Measurements from ENCODE around the gene HTR2A.

HTR2A gene

GRCh38 chr13:46858776-46859175 lies 38.1 kb downstream of the HTR2A start:
- H3K9me3 ChIP-seq (replicated peaks in 1 of 11): peaks cover 0 to 3% (median 0%) of the 10 kb centered on the region in 11 experiments; a peak in 1 of 22 replicates
- TF ChIP-seq Cebpa-rat (IDR thresholded peaks at IDR 0.05): no peak
- no peak overlapping the region for H3K4me2 ChIP-seq
- H4K20me1 ChIP-seq: no peaks in the 10 kb centered on the region
- H3K27ac ChIP-seq: no peak overlapping the region
- no peak overlapping the region for H3K4me3 ChIP-seq
- H3K9ac ChIP-seq: no peak overlapping the region
- no peaks in the 10 kb centered on the region for H3K36me3 ChIP-seq
- peaks cover 9 to 19% (median 15%) of the 10 kb centered on the region in 10 experiments for H3K4me1 ChIP-seq
- H3K27me3 ChIP-seq: no peaks in the 10 kb centered on the region

GRCh38 chr13:46858163-46858562 lies 38.7 kb downstream of the HTR2A start:
- H3K4me3 ChIP-seq: no peak overlapping the region
- no peak overlapping the region for H3K4me2 ChIP-seq
- no peaks in the 10 kb centered on the region for H3K36me3 ChIP-seq
- no peak overlapping the region for H3K9ac ChIP-seq
- peaks cover 0 to 3% (median 0%) of the 10 kb centered on the region in 11 experiments; a peak in 1 of 22 replicates for H3K9me3 ChIP-seq (replicated peaks in 1 of 11)
- no peaks in the 10 kb centered on the region for H4K20me1 ChIP-seq
- TF ChIP-seq Cebpa-rat (IDR thresholded peaks at IDR 0.05): no peak
- H3K4me1 ChIP-seq: peaks cover 9 to 19% (median 15%) of the 10 kb centered on the region in 10 experiments
- no peaks in the 10 kb centered on the region for H3K27me3 ChIP-seq
- H3K27ac ChIP-seq: no peak overlapping the region

- Histone ChIP-seq H3K27me3 (no peaks in the 10 kb centered on the region), H3K9ac (no peak overlapping the region), H3K27ac (no peak overlapping the region), H3K4me1 (peaks cover 0 to 7% (median 0%) of the 10 kb centered on the region in 10 experiments; a peak in 3 of 20 replicates), H3K9me3 (replicated peaks in 1 of 11) (peaks cover 0 to 3% (median 0%) of the 10 kb centered on the region in 11 experiments; a peak in 1 of 22 replicates), H3K4me2 (peak overlapping the region in 4 of 11 experiments; percentile 6 to 30 (median 14); a peak in 2 of 22 replicates), H3K36me3 (no peaks in the 10 kb centered on the region), H4K20me1 (no peaks in the 10 kb centered on the region), H3K4me3 (no peak overlapping the region)
- no peak for TF ChIP-seq Cebpa-rat (IDR thresholded peaks at IDR 0.05)
Observed at GRCh38 chr13:46855664-46856063, 41.2 kb downstream of the HTR2A start.

- Histone ChIP-seq H3K36me3 (no peaks in the 10 kb centered on the region), H3K4me2 (peak overlapping the region in 4 of 11 experiments; percentile 6 to 30 (median 14); a peak in 2 of 22 replicates), H3K27ac (peak overlapping the region in 1 of 11 experiments; percentile 30; a peak in 1 of 22 replicates), H3K9ac (no peak overlapping the region), H3K27me3 (no peaks in the 10 kb centered on the region), H3K4me3 (no peak overlapping the region), H3K9me3 (replicated peaks in 1 of 11) (peaks cover 0 to 3% (median 0%) of the 10 kb centered on the region in 11 experiments; a peak in 1 of 22 replicates), H4K20me1 (no peaks in the 10 kb centered on the region), H3K4me1 (peaks cover 0 to 7% (median 0%) of the 10 kb centered on the region in 10 experiments; a peak in 3 of 20 replicates)
- TF ChIP-seq Cebpa-rat (IDR thresholded peaks at IDR 0.05): no peak
Observed at GRCh38 chr13:46855166-46855565, 41.7 kb downstream of the HTR2A start.

DNA sequence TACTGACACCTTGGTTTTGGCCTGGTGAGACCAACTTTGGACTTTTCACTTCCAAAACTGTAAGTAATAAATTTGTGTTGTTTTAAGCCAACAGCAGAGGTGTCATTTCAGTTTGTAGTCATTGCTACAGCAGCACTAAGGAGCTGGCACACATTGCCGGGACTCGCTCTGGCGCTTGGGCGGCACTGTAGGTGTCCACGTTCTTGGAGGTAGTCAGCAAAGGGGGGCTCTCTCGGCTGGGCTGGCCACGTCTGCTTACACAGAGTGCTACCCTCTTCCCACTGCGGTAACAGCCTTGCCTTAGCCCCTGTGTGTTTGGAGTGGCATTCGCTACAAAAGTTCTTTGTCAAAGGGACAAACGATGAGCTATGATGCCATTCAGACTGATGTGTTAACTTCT lies 44.7 kb downstream of the HTR2A start:
- no peak for TF ChIP-seq Cebpa-rat (IDR thresholded peaks at IDR 0.05)
- H3K27me3 ChIP-seq: no peaks in the 10 kb centered on the region
- no peak overlapping the region for H3K27ac ChIP-seq

DNA sequence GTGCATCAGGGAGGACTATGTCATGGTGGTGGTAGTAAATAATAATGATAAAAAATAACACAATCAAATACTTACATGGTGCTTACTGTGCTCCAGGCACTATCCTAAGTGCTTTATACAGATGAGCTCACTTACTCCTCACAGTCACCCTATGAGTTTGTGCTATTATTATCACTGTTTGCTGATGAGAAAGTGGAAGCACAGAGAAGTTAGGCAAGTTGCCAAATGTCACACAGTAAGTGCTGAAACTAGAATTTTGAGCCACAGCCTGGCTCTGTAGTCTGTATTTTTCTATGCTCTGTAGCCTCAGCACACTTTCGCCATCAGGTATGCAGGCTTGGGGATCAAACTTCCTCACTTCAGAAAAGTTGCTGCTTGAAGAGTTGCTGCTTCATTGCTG lies 46.6 kb downstream of the HTR2A start:
- no peak overlapping the region for H3K9ac ChIP-seq
- no peaks in the 10 kb centered on the region for H3K36me3 ChIP-seq
- no peaks in the 10 kb centered on the region for H4K20me1 ChIP-seq
- no peaks in the 10 kb centered on the region for H3K27me3 ChIP-seq
- H3K4me2 ChIP-seq: no peak overlapping the region
- H3K27ac ChIP-seq: no peak overlapping the region
- H3K9me3 ChIP-seq (replicated peaks in 1 of 11): no peaks in the 10 kb centered on the region
- no peak for TF ChIP-seq Cebpa-rat (IDR thresholded peaks at IDR 0.05)
- H3K4me3 ChIP-seq: no peak overlapping the region
- peaks cover 0 to 3% (median 0%) of the 10 kb centered on the region in 10 experiments; a peak in 3 of 20 replicates for H3K4me1 ChIP-seq

More for the DNA sequence above, 44.7 kb downstream of the HTR2A start:
- Histone ChIP-seq H3K4me3 (no peak overlapping the region), H3K36me3 (no peaks in the 10 kb centered on the region), H3K4me2 (no peak overlapping the region), H4K20me1 (no peaks in the 10 kb centered on the region), H3K9ac (no peak overlapping the region), H3K4me1 (peaks cover 0 to 7% (median 0%) of the 10 kb centered on the region in 10 experiments; a peak in 3 of 20 replicates), H3K9me3 (replicated peaks in 1 of 11) (no peaks in the 10 kb centered on the region)

- Histone ChIP-seq H3K36me3 (no peaks in the 10 kb centered on the region), H3K27ac (no peak overlapping the region), H3K4me3 (no peak overlapping the region), H3K4me1 (no peaks in the 10 kb centered on the region), H4K20me1 (no peaks in the 10 kb centered on the region), H3K4me2 (no peak overlapping the region), H3K9ac (no peak overlapping the region), H3K9me3 (replicated peaks in 1 of 11) (no peaks in the 10 kb centered on the region), H3K27me3 (no peaks in the 10 kb centered on the region)
- TF ChIP-seq Cebpa-rat (IDR thresholded peaks at IDR 0.05): no peak
Observed at GRCh38 chr13:46846726-46847125, 50.1 kb downstream of the HTR2A start.

GRCh38 chr13:46845146-46845545 lies 51.7 kb downstream of the HTR2A start:
- Histone ChIP-seq H3K4me2 (no peak overlapping the region), H3K4me3 (no peak overlapping the region), H3K9ac (no peak overlapping the region), H3K36me3 (no peaks in the 10 kb centered on the region), H3K4me1 (no peaks in the 10 kb centered on the region), H3K9me3 (replicated peaks in 1 of 11) (no peaks in the 10 kb centered on the region), H3K27ac (no peak overlapping the region), H4K20me1 (no peaks in the 10 kb centered on the region), H3K27me3 (no peaks in the 10 kb centered on the region)
- no peak for TF ChIP-seq Cebpa-rat (IDR thresholded peaks at IDR 0.05)

DNA sequence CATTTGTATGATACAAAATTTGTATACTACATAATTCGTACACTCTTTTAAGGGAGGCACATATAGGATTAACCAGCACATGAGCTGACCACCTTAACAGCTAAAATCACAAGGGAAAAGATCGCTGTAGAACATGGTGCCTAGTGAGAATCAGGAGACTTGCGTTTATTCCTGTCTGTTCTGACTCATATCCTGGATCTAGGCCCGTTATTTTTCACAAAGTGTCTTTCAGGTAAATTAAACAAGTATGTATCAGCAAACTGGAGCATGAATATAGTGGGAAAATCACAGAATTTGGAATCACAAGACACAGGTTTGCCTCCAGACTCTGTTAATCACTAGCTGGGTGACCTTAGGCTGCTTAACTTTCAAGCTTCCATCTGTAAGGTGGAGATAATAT lies 52.4 kb downstream of the HTR2A start:
- Histone ChIP-seq H3K4me2 (no peak overlapping the region), H3K36me3 (no peaks in the 10 kb centered on the region), H3K27me3 (no peaks in the 10 kb centered on the region), H3K4me1 (no peaks in the 10 kb centered on the region), H3K9me3 (replicated peaks in 1 of 11) (no peaks in the 10 kb centered on the region), H3K9ac (no peak overlapping the region), H4K20me1 (no peaks in the 10 kb centered on the region), H3K27ac (no peak overlapping the region), H3K4me3 (no peak overlapping the region)
- TF ChIP-seq Cebpa-rat (IDR thresholded peaks at IDR 0.05): no peak

DNA sequence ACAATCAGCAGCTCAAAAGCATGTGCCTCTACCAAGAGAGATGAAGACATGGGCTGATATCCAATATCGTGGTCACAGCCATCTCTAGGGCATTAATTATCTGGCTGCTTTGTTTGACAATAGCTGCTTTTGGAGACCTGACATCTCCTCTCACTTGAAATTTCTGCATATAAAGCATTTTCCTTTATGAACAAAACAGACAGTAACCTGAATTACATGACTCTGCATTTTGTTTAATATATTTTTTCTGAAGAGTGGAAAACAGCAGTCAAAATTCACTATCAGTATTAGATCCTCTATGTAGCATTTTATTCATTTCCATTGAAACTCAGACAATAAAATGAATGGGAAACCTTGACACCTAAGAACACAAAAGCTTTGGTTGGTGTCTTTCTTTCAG lies 57.5 kb downstream of the HTR2A start:
- no peak for TF ChIP-seq Cebpa-rat (IDR thresholded peaks at IDR 0.05)
- no peak overlapping the region for H3K27ac ChIP-seq

More for the DNA sequence above, 57.5 kb downstream of the HTR2A start:
- Histone ChIP-seq H3K4me1 (no peaks in the 10 kb centered on the region), H3K4me3 (no peak overlapping the region), H3K9ac (no peak overlapping the region), H3K27me3 (no peaks in the 10 kb centered on the region), H4K20me1 (no peaks in the 10 kb centered on the region), H3K9me3 (replicated peaks in 1 of 11) (no peaks in the 10 kb centered on the region), H3K36me3 (no peaks in the 10 kb centered on the region), H3K4me2 (no peak overlapping the region)

Measured in BLaER1 treated with 17β-estradiol and CSF1 and Interleukin-3, amounts not matched to agents 10 nM and 100 nM (cell line).